ENCODE measurements around the gene SEMA5B. TPM values are rescaled to one million over a fixed set of nuclear protein-coding genes. Genes with fewer than 3 reads are reported as not detected.

SEMA5B gene
- total RNA-seq, 1 experiment from 2014 or later: not detected

DNA sequence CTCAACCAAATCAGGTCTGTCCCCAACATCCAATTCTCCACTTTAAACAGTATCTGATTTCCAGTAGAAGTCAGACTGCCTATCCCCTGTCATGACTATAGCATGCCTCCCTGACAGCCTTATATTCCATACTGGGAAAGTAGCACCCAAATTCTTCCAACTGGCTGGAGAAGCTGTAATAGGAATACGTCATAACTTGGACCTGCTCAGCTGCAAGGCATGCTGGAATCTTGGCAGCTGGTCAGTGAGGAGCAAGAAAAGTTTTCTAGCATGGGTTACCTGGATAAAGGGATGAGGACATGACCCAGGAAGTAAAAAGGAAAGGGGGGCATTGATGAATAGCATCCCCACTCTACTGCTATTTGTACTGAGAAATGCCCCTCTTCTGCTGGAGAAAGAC is 8.9 kb downstream of the SEMA5B start:
- Histone ChIP-seq H3K36me3 (no peaks in the 10 kb centered on the region), H3K9me3 (no peaks in the 10 kb centered on the region), H3K27me3 (peaks cover 59% of the 10 kb centered on the region), H3K4me3 (no peak overlapping the region)
- no peak for DNase-seq

DNA sequence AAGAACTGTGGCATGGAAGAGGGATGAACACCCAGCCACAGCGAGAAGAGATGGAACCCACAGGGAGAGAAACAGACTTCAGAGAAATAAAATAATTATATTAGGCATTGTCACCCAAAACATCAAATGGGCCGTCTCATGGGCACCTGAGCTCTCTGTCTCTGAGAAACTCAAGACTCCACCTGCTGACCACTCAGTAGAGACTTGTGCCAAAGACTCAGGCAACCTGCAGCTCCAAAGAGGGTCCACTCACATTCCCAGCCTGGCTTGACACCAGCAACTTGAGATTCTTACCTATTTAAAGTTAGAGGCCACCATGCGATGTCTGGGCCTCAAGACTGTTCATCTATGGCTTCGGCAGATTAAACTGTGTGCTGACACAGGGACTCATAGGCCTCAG is 12.0 kb downstream of the SEMA5B start:
- no peaks in the 10 kb centered on the region for H3K9me3 ChIP-seq
- peaks cover 28% of the 10 kb centered on the region for H3K27me3 ChIP-seq
- no peak overlapping the region for H3K4me3 ChIP-seq
- DNase-seq: no peak
- no peaks in the 10 kb centered on the region for H3K36me3 ChIP-seq

DNA sequence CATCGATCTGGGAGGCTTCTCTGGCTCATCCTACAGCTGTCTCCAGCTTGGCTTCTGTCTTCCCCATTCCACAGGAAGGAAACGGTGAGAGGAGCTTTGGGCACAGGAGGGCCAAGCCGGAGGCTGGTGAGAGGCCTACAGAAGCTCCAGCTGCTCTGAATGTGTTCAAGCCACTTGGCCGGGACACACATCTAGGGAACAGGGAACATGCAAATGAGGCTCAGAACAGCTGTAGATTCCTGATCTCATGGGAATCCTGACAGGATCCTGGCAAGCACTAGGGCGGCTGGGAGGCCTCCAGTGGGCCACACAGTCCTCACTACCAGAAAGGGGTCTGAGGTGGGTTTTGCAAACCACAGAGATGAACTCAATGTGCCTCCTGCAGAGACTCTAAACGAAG is 13.7 kb downstream of the SEMA5B start:
- Histone ChIP-seq H3K4me3 (no peak overlapping the region), H3K36me3 (no peaks in the 10 kb centered on the region), H3K9me3 (no peaks in the 10 kb centered on the region), H3K27me3 (peaks cover 11% of the 10 kb centered on the region)
- no peak for DNase-seq

DNA sequence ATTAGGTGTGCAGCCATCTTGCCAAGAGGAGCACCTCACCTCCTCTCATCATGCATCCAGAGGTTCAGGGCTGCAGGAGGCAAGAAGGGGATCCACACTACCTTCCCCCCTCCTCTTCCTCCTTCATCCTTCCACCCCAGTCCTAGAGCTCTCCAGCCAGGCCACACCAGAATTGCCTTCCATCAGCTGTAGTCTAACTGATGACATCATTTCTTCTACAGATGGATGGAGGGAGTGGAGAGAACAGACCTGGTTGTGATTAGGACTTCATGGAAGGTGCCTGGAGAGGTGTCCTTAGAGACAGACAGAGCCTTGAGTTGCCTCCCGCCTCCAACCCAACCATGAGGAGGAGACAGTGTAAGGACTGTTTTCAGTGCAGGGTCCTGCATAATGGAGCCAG is 14.9 kb downstream of the SEMA5B start:
- H3K4me3 ChIP-seq: no peak overlapping the region
- H3K36me3 ChIP-seq: no peaks in the 10 kb centered on the region
- no peak for DNase-seq
- H3K27me3 ChIP-seq: peaks cover 4% of the 10 kb centered on the region; the same call in 1 of the 2 replicates
- H3K9me3 ChIP-seq: no peaks in the 10 kb centered on the region

DNA sequence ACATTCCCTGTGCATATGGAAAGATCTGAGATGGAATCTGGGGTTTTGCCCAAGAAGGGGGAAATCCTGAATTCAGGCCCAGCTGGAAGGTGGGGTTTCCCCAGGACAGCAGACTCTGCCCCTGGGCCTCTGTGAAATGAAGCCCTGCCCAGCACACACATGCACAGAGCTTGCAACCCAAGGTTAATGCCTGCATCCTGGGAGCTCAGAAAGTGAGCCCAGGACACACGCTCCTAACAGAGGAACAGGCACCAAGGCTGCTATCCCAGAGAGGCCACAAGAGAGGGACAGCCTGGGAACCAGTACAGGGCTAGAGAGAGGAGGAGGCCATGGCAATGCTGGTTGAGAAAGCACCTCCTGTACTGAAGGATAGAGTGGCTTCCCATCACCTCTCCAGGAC is 16.1 kb downstream of the SEMA5B start:
- Histone ChIP-seq H3K36me3 (no peaks in the 10 kb centered on the region), H3K4me3 (no peak overlapping the region), H3K27me3 (peaks cover 9% of the 10 kb centered on the region; the same call in 1 of the 2 replicates), H3K9me3 (no peaks in the 10 kb centered on the region)
- no peak for DNase-seq

DNA sequence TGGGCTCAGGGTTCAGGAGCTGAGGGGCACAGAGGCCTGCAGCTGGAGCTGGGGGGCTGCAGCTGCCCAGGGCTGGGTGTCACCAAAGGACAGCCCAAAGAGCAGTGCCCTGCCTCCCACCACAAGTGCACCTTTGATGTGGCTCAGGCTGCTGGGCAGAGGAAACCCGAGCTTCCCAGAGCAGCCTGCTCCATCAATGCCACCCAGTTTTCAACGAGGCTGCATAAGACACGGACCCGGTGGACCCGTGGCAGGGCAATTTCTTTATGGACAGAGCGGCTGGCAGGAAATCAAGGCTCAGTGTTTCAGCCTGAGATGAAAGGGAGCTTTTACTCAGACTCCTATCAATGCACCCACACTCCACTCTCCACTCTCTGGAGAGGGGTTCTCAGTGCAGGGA is 18.7 kb downstream of the SEMA5B start:
- Histone ChIP-seq H3K27me3 (peaks cover 16% of the 10 kb centered on the region), H3K4me3 (no peak overlapping the region), H3K9me3 (no peaks in the 10 kb centered on the region), H3K36me3 (no peaks in the 10 kb centered on the region)
- no peak for DNase-seq

DNA sequence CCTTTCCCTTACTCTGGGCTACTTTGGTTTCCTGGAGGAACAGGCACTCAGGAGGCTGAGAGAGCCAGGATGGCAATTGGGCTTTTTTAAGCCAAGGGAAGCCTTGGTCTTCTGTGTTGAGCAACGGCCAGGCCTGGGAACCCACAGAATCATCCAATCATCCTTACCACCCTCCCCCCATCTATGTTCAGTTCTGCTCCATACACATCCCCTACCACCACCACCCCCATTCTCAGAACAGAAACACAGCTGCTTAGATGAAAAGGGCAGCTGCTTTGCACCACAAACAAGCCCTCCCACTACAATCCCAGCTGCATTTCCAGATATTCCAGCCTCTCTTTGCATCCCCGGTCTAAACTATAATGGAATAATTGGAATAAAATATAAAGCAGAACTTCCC is 21.0 kb downstream of the SEMA5B start:
- Histone ChIP-seq H3K4me3 (no peak overlapping the region), H3K36me3 (no peaks in the 10 kb centered on the region), H3K9me3 (no peaks in the 10 kb centered on the region), H3K27me3 (peaks cover 26% of the 10 kb centered on the region)
- DNase-seq: no peak

DNA sequence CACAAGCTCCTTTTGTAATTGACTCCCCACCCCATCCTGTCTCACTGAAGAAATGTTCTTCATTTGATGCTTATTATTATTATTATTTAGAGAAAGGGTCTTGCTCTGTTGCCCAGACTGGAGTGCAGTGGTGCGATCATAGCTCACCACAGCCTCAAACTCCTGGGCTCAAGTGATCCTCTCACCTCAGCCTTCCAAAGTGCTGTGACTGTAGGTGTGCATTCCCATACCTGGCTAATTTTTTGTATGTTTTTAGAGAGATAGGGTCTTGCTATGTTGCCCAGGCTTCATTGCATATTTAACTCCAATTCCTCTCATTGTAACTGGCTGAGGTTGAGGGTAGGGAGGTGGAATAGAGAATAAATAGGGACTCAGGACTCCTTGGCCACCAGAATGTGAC is 22.3 kb downstream of the SEMA5B start:
- DNase-seq: no peak
- H3K9me3 ChIP-seq: no peaks in the 10 kb centered on the region
- peaks cover 26% of the 10 kb centered on the region for H3K27me3 ChIP-seq
- no peaks in the 10 kb centered on the region for H3K36me3 ChIP-seq
- H3K4me3 ChIP-seq: no peak overlapping the region

DNA sequence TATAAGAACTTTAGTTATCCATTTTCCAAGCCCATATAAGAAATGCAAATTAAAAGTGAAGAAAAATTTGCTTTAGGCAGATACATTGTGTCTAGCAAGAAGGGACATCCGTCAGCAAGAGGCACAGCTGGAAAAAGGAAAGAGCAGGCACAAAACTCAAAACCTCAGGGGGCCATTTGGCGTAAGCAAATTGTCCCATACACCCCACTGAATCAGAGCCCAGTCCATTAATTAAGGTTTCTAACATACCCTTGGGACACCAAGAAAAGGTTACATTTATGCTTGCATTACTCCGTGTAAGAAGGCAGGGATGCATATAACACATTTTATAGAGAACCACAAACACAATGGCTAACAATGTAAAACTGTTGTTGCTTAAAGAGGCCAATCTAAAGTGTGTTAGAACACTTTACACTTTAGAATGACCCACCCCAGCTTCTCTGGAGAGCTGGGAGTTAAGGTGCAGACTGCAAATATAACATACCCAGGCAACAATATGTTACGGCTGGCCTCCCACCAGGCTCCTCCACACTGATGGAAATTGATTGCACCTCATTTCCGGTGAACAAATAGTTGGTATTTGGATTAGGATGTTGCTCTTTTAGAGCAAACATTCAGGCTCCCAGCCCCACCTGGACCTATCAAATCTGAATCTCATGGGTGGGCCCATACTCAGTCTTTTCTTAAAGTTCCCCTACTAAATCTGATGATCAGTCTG is 23.2 kb downstream of the SEMA5B start:
- Histone ChIP-seq H3K27me3 (peaks cover 26% of the 10 kb centered on the region), H3K36me3 (no peaks in the 10 kb centered on the region)
- DNase-seq: no peak

DNA sequence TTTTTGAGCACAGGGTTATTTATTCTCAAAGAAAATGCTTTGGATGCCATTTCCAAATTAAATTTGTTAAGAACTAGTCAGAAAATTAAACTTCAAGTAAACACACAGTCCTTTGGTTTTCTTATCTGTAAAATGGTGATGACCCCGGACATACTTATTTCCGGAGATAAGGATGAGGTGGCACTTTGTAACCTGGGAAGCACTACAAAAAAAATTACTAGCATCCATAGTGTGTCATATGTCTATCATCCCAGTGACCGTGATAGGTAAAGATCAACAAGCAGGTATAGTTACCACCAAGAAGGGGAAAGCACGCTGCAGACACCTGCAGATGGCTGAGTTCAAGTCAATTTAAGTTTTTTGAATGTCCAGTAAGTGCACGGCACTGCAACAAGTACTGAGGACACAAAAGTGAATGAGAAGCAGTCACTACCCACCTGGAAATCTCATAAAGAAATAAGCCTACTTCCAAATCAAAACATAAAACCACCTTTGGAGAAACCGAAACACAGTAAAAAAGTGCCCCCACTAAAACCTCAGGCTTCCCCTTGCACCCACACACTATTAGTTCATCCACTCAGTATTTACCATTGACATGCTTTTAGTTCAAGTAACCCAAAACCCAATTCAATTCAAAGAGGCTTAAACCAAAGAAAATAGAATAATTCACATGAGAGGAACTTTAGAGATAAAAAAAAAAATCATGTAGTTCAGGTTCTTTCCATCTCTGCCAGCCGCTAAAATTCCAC is 24.6 kb downstream of the SEMA5B start:
- H3K9me3 ChIP-seq: no peaks in the 10 kb centered on the region
- peaks cover 26% of the 10 kb centered on the region for H3K27me3 ChIP-seq
- H3K36me3 ChIP-seq: no peaks in the 10 kb centered on the region
- no peak for DNase-seq
- H3K4me3 ChIP-seq: no peak overlapping the region

More for the DNA sequence above, 23.2 kb downstream of the SEMA5B start:
- Histone ChIP-seq H3K9me3 (no peaks in the 10 kb centered on the region), H3K4me3 (no peak overlapping the region)

DNA sequence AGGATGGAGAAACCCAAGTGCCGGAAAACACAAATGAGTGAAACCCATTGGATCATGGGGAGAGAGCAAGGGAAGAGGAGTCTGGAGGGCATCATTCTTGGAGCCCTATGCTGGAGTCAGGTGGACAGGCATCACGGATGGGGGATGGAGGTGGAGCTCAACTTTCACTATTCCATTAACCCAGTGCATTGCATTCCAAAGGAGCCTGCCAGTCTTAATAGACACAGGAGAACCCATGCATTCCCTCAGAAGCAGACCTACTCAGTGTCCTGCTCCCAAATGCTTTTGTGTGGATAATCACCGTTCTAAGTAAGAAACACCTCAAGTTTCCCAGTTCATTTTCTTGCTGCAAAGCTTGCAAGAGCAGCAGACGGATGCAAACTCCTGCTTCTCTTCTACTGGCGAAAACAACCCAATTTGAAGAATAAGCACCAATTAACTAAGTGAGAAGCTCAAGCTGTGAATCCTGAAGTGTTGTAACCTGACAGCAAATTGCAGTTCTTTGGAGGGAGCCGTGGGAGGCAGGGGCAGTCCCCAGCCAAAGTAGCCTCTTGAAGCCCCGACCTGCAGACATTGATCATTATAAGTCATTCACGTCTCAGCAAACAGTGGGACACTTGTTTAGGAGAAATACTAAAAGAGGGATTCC is 25.3 kb downstream of the SEMA5B start:
- Histone ChIP-seq H3K27me3 (peaks cover 20% of the 10 kb centered on the region), H3K36me3 (no peaks in the 10 kb centered on the region), H3K4me3 (no peak overlapping the region), H3K9me3 (no peaks in the 10 kb centered on the region)
- no peak for DNase-seq

DNA sequence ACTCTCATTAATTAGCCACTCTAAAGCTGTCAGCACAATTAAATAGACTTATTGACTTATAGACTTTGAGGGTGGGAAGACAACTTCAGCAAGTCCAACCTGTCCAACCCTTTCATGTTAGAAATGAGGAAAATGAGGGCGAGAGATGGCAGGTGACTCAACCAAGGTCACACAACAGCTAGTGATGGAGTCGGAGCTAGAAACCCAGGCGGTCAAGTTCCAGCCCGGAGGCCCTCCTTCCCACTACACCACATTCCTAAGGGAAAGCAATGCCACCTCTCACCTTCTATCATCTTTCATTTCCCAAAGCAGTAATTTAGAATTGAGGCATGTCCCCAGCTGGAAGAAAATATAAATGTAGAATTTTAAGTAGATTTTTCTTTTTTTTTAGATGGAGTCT is 28.7 kb downstream of the SEMA5B start:
- peaks cover 14% of the 10 kb centered on the region for H3K27me3 ChIP-seq
- no peak overlapping the region for H3K4me3 ChIP-seq
- no peak for DNase-seq

DNA sequence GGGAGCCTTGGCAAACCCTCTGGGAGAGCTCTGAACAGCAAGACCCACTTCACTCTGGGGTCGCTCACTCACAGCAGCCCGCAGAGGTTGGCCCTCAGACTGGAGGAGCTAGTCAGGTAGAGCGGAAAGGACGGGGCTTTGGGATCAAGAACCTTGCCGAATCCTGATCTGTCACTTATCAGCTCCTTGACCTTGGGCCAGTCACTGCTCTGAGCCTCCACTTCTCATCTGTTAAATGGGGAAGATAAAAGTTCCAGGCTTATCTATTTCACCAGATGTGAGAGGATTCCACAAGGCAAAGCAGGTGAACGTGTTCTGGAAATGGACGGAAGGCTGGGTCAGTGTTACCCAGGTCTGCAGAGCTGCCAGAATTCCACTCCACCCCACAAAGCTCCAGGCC is 29.4 kb downstream of the SEMA5B start:
- DNase-seq: no peak
- no peaks in the 10 kb centered on the region for H3K9me3 ChIP-seq
- peaks cover 14% of the 10 kb centered on the region for H3K27me3 ChIP-seq

More for the DNA sequence above, 28.7 kb downstream of the SEMA5B start:
- Histone ChIP-seq H3K36me3 (no peaks in the 10 kb centered on the region), H3K9me3 (no peaks in the 10 kb centered on the region)

DNA sequence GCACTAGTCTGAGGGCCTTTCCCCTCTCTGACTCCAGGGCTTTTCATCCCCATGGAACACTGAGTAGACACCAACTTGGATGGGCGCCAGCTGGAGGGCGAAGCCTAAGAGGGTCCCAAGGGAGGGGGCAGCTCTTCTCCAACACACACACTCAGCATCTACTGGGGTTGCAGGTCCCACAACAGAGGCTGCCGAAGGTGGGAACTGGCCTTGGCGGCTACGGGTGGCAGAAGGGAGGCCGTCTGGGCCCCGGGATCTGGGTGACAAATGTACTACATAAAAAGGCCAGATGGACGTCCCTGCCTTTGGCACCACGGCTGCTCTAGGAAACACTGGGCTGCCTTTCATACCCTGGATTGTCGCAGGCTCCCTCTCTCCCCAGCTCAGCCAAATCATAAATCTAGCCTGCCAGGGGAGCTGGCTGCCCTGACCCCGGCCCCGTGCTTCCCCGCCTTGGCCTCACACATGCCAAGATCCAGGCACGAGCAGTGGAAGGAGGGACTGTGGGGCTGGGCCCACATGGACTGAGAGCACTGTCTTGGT is 31.5 kb downstream of the SEMA5B start:
- H3K36me3 ChIP-seq: no peaks in the 10 kb centered on the region
- H3K27me3 ChIP-seq: peaks cover 24% of the 10 kb centered on the region
- H3K9me3 ChIP-seq: no peaks in the 10 kb centered on the region
- DNase-seq: no peak
- no peak overlapping the region for H3K4me3 ChIP-seq

More for the DNA sequence above, 29.4 kb downstream of the SEMA5B start:
- H3K36me3 ChIP-seq: no peaks in the 10 kb centered on the region
- H3K4me3 ChIP-seq: no peak overlapping the region

DNA sequence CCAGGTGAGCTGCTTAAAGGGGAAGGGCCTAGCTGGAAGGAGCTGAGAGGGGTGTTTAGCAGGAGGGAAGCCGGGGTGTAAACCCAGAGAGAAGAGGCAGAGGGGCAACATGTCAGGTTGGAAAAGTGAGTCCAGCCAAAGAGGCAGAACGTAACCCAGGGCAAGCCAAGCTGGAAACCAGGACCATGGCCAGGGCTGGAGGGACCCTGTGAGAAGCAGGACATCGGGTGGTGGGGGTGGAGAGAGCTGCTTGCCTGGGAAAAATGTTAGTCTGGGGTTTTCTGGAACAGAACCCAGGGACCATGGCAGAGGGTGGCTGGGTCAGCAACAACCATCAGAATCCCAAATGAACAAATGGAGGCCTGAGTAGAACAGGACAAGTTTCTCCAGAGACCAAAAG is 32.6 kb downstream of the SEMA5B start:
- no peaks in the 10 kb centered on the region for H3K9me3 ChIP-seq
- peaks cover 34% of the 10 kb centered on the region for H3K27me3 ChIP-seq
- no peaks in the 10 kb centered on the region for H3K36me3 ChIP-seq
- no peak overlapping the region for H3K4me3 ChIP-seq
- no peak for DNase-seq

DNA sequence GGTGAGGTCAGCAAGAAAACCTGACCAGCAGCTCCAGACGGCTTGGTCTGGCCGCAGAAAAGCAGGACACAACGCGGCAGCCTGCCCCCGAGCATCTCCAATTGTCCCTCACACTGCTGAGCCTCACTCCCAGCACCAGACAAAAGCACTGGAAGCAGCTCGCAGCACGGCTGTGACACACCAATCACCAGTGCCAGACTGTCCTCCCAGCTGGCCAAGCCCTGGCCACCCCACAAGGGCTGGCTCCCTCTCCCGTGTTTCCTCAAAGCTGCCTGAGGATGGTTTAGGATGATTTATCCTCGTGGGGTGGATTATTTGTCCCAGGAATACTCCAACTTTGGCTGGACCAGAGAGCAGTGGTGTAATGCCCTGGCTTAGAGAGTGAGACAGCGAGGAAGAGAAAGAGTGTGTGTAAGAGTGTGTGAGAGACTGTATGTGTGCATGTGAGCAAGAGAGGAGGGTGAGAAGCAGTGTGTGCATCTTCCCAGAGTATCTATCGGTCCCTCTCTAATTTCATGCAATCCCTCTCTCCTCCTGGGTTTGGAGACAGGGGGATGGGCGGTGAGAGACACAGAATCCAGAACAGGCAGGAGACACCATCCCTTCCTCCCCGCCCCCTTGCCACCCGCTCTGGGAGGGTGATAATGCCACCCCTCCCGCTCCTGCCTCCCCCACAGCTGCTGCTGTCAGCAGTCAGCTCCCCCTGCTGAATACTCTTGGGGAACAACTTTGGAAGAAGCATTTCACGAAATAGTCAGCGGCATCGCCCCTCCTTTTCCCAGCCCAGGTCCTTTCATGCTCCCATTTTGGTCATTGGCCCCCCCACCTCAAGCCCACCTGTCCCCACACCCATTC is 34.2 kb downstream of the SEMA5B start:
- Histone ChIP-seq H3K4me3 (no peak overlapping the region), H3K27me3 (peaks cover 49% of the 10 kb centered on the region), H3K9me3 (no peaks in the 10 kb centered on the region), H3K36me3 (no peaks in the 10 kb centered on the region)
- peak; percentile 35 for DNase-seq
